Coronary artery (tissue), 2 donors: ENCODE measurements around the gene CMTM4.
"Not testable (repeated sequence)": the region's sequence is repeated elsewhere in the genome, so short reads cannot be mapped to it uniquely, and the experiment has no call there.

Source experiments
- DNase-seq: peaks from one replicate; pipeline ENCODE4 v3.0.0-alpha.2; 2017; ENCODE audit warnings: low spot score
- H3K27ac ChIP-seq, 2 donors: fragments of 200-600 bp; sonication (generic); one replicate each; pipeline ENCODE4 v1.5.1; 2016 to 2019
- H3K4me3 ChIP-seq: fragments of 200-600 bp; sonication (generic); 2 replicates; pipeline ENCODE4 v1.5.1; 2016; ENCODE audit warnings: mild to moderate bottlenecking, moderate library complexity
- TF ChIP-seq, protein P1 (sequence below): fragments of 200-600 bp; sonication (generic); IDR thresholded peaks from one replicate; pipeline ENCODE4 v1.5.1; 2019; ENCODE audit warnings: antibody characterized with exemption

The CMTM4 gene

GRCh38 chr16:66636199-66636598 lies 60.3 kb downstream of the CMTM4 start:
- DNase-seq: no peak

GRCh38 chr16:66635406-66635805 lies 61.1 kb downstream of the CMTM4 start:
- TF ChIP-seq, protein P1, sequence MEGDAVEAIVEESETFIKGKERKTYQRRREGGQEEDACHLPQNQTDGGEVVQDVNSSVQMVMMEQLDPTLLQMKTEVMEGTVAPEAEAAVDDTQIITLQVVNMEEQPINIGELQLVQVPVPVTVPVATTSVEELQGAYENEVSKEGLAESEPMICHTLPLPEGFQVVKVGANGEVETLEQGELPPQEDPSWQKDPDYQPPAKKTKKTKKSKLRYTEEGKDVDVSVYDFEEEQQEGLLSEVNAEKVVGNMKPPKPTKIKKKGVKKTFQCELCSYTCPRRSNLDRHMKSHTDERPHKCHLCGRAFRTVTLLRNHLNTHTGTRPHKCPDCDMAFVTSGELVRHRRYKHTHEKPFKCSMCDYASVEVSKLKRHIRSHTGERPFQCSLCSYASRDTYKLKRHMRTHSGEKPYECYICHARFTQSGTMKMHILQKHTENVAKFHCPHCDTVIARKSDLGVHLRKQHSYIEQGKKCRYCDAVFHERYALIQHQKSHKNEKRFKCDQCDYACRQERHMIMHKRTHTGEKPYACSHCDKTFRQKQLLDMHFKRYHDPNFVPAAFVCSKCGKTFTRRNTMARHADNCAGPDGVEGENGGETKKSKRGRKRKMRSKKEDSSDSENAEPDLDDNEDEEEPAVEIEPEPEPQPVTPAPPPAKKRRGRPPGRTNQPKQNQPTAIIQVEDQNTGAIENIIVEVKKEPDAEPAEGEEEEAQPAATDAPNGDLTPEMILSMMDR: no peak
- no peak for DNase-seq
- H3K4me3 ChIP-seq: no peak overlapping the region
- H3K27ac ChIP-seq: no peak overlapping the region

More at GRCh38 chr16:66636199-66636598, 60.3 kb downstream of the CMTM4 start:
- Histone ChIP-seq H3K4me3 (no peak overlapping the region), H3K27ac (no peak overlapping the region)
- TF ChIP-seq, protein P1: no peak

DNA sequence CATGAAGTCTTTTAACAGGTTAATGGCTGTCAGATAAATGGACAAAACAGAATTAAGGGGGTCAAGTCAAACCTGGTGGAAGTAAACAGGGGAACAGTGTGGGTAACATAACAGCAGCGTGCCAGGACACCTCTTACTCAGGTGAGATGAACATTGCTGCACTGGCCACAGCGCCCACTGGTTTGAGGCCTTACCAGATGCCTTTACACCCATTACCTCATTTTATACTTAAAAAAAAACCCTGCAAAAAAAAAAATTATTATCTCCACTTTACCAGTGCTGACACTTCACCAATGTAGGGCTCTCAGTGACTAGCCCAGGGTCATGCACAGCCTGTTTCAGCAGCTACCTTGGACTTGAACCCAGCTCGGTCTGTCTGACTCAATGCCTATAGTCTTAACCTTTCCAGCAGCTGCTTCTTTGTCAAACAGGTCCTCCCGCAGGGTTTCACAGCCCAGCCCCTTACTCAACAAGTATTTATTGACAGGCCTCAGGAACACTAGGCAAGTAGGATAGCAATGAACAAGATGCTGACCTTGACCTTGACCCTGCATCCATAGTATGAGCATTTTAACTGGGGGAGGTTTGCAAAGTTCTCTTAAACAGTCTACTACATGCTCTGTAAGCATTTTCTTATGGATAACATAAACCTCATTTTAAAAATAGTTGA lies 61.9 kb downstream of the CMTM4 start:
- TF ChIP-seq, protein P1: no peak
- no peak for DNase-seq
- H3K27ac ChIP-seq: no peak overlapping the region
- H3K4me3 ChIP-seq: no peak overlapping the region

- H3K27ac ChIP-seq, H3K4me3 ChIP-seq, DNase-seq: not testable (repeated sequence)
Observed at GRCh38 chr16:66631558-66631957, 65.0 kb downstream of the CMTM4 start.

- H3K27ac ChIP-seq, DNase-seq, H3K4me3 ChIP-seq: not testable (repeated sequence)
Observed at GRCh38 chr16:66630561-66631260, 65.8 kb downstream of the CMTM4 start.

- peak; percentile 50 for DNase-seq
- Histone ChIP-seq H3K4me3 (no peak overlapping the region), H3K27ac (no peak overlapping the region)
- TF ChIP-seq, protein P1: no peak
Observed at GRCh38 chr16:66629856-66630255, 66.7 kb downstream of the CMTM4 start.

GRCh38 chr16:66627611-66628378 lies 68.7 kb downstream of the CMTM4 start:
- H3K4me3 ChIP-seq, H3K27ac ChIP-seq: not testable (repeated sequence)
- peak; percentile 21 for DNase-seq

DNA sequence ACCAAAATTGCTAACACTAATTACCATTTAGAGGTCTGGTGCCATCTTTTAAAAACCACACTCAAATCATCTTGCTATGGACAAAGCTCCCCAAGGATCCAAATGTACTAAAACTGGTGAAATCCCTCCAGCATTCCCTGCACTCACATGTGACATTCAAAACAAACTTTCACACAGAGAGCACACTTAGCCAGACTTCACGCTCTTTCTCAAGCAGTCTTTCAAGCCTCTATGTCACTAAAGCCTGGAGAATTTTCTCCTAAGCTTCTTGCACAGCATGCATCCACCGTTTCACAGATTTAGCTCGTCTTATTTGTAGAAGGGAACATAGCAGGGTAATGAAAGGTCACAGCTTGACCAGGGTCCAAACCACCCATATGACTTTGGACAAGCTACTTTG lies 72.8 kb downstream of the CMTM4 start:
- no peak overlapping the region for H3K27ac ChIP-seq

More for the DNA sequence above, 72.8 kb downstream of the CMTM4 start:
- DNase-seq: no peak
- TF ChIP-seq, protein P1: no peak
- no peak overlapping the region for H3K4me3 ChIP-seq
